Fibroblast of lung (primary cell): Measurements from ENCODE around the gene SLC44A1. TPM values are rescaled to one million over a fixed set of nuclear protein-coding genes. Genes with fewer than 3 reads are reported as not detected.
A peak's percentile ranks its signal among the peaks of the same experiment; 100 is the strongest.

ENCODE experiments used
- DNase-seq, 2 donors: peaks; one replicate each; pipeline versions ENCODE4 v3.0.0 to v3.0.0-alpha.2; 2010; ENCODE audit warnings: low read depth in 2 of 2
- H2AFZ ChIP-seq: 2 replicates; pipeline ENCODE4 v1.5.1; 2012; ENCODE audit warnings: low read length, control low read depth, inconsistent platforms
- H3K27ac ChIP-seq: 2 replicates; pipeline ENCODE4 v1.5.1; 2011; ENCODE audit warnings: low read length, control low read depth; ENCODE audit not compliant: insufficient read depth
- H3K27me3 ChIP-seq: 2 replicates; pipeline ENCODE4 v1.5.1; 2011; ENCODE audit warnings: mild to moderate bottlenecking, low read length; ENCODE audit not compliant: control insufficient read depth, insufficient read depth
- H3K36me3 ChIP-seq: 2 replicates; pipeline ENCODE4 v1.5.1; 2011; ENCODE audit warnings: low read length; ENCODE audit not compliant: control insufficient read depth, insufficient read depth
- H3K4me1 ChIP-seq: 2 replicates; pipeline ENCODE4 v1.5.1; 2011; ENCODE audit warnings: low read length; ENCODE audit not compliant: control insufficient read depth, insufficient read depth; ENCODE audit errors: extremely low read depth
- H3K4me2 ChIP-seq: 2 replicates; pipeline ENCODE4 v1.5.1; 2011; ENCODE audit warnings: low read length, control low read depth; ENCODE audit not compliant: insufficient read depth; ENCODE audit errors: extremely low read depth
- H3K4me3 ChIP-seq, 4 experiments: fragments of 200-600 bp in 1 of 4; sonication (generic) in 1 of 4; replicated peaks in 1 of 4; 2 replicates each; pipeline ENCODE4 v1.5.1; 2011 to 2016; ENCODE audit warnings: low read length in 4 of 4, low read depth in 3 of 4, mild to moderate bottlenecking in 3 of 4, control low read depth in 2 of 4, inconsistent platforms in 1 of 4, mixed read lengths in 1 of 4; ENCODE audit not compliant: insufficient read depth in 1 of 4; ENCODE audit errors: control extremely low read depth in 1 of 4
- H3K79me2 ChIP-seq: 2 replicates; pipeline ENCODE4 v1.5.1; 2012; ENCODE audit warnings: mild to moderate bottlenecking, low read length, inconsistent platforms; ENCODE audit not compliant: control insufficient read depth, insufficient read depth
- H3K9ac ChIP-seq: 2 replicates; pipeline ENCODE4 v1.5.1; 2011; ENCODE audit warnings: mild to moderate bottlenecking, low read length, control low read depth; ENCODE audit not compliant: insufficient read depth
- H3K9me3 ChIP-seq: 2 replicates; pipeline ENCODE4 v1.5.1; 2012; ENCODE audit warnings: low read depth, low read length; ENCODE audit not compliant: control insufficient read depth, insufficient read depth
- H4K20me1 ChIP-seq: 2 replicates; pipeline ENCODE4 v1.5.1; 2011; ENCODE audit warnings: low read length; ENCODE audit not compliant: control insufficient read depth, insufficient read depth; ENCODE audit errors: extremely low read depth
- EZH2 ChIP-seq: IDR thresholded peaks from 2 replicates; pipeline ENCODE4 v1.5.1; 2012; ENCODE audit warnings: low read length, control low read depth, mild to moderate bottlenecking; ENCODE audit errors: missing control alignments
- polyA plus RNA-seq, 2 donors: library from polyadenylated mRNA; depleted of rRNA in 1 of 2; stranded (reverse) in 1 of 2; unstranded in 1 of 2; fragments of >200 nt; gene quantifications; 2 replicates each; pipeline ENCODE4 v1.2.1, GENCODE V29; 2011 to 2012; ENCODE audit warnings: missing spikeins in 1 of 2
- total RNA-seq: library from RNA; depleted of rRNA; stranded (reverse); fragments of >200 nt; gene quantifications from 2 replicates; pipeline ENCODE4 v1.2.1, GENCODE V29; 2014
- TF ChIP-seq, protein P1 (sequence below), 2 donors: IDR thresholded peaks in 1 of 2; conservative IDR thresholded peaks in 1 of 2; 1 replicate in 1 of 2; 2 replicates in 1 of 2; pipeline ENCODE4 v1.5.1; 2011 to 2012; ENCODE audit warnings: low read length in 2 of 2, control low read depth in 1 of 2, inconsistent platforms in 1 of 2, low read depth in 1 of 2, mild to moderate bottlenecking in 1 of 2

The SLC44A1 gene
- total and polyA plus RNA-seq, 2 donors (not counting 1 experiment from before 2014, with no cell fraction given): 35.9 to 54.2 TPM

DNA sequence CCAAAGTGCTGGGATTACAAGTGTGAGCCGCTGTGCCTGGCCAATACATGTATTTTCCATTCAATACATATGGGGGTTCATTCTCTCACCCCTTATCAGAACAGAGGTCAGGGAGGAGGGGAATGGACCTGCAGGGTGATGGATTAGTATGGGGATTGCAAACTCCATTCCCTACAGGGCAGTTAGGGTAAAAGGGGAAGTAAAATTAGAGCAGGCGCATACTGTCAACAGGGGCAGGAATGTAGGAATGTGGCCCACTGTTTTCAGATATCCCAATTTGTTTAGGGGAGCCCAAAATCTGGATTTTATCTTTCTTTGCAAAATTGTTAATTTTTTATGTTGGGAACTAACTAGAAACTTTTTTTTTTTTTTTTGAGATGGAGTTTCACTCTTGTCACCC lies 46.4 kb upstream of the SLC44A1 start:
- Histone ChIP-seq H3K4me2 (no peak overlapping the region), H3K27ac (no peak overlapping the region), H3K4me3 (no peak overlapping the region), H3K9ac (no peak overlapping the region), H3K4me1 (no peaks in the 10 kb centered on the region), H3K9me3 (no peaks in the 10 kb centered on the region), H2AFZ (no peak overlapping the region), H4K20me1 (peaks cover 1% of the 10 kb centered on the region), H3K36me3 (no peaks in the 10 kb centered on the region), H3K27me3 (no peaks in the 10 kb centered on the region), H3K79me2 (no peaks in the 10 kb centered on the region)
- TF ChIP-seq, protein P1, sequence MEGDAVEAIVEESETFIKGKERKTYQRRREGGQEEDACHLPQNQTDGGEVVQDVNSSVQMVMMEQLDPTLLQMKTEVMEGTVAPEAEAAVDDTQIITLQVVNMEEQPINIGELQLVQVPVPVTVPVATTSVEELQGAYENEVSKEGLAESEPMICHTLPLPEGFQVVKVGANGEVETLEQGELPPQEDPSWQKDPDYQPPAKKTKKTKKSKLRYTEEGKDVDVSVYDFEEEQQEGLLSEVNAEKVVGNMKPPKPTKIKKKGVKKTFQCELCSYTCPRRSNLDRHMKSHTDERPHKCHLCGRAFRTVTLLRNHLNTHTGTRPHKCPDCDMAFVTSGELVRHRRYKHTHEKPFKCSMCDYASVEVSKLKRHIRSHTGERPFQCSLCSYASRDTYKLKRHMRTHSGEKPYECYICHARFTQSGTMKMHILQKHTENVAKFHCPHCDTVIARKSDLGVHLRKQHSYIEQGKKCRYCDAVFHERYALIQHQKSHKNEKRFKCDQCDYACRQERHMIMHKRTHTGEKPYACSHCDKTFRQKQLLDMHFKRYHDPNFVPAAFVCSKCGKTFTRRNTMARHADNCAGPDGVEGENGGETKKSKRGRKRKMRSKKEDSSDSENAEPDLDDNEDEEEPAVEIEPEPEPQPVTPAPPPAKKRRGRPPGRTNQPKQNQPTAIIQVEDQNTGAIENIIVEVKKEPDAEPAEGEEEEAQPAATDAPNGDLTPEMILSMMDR (conservative IDR thresholded peaks at IDR 0.05 in 1 of 2, IDR thresholded peaks at IDR 0.05 in 1 of 2; ENCODE audit: low read depth in 1 of 2, low read length in 2 of 2): no peak
- TF ChIP-seq EZH2: no peak
- DNase-seq: no peak

DNA sequence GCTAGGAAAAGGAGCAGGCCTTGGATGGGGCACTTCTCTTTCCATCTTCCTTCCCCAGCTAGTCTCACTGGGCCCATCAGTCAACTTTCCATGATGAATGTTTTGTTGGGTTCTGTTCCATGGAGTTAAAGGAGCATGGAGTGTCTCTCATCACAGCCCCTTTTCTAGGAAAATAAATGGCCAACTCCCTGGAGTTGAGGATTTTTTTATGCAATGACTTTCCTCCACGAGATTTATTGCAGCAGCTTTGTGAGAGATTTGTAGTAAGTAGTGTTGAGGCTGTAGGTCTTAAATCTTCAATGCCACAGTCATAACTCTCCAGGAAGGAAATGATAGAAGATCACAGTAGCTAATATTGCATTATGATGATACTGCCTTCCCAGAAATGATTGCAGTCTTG lies 45.6 kb upstream of the SLC44A1 start:
- no peak overlapping the region for H3K27ac ChIP-seq
- H4K20me1 ChIP-seq: peaks cover 1% of the 10 kb centered on the region
- no peak overlapping the region for H3K4me2 ChIP-seq
- no peaks in the 10 kb centered on the region for H3K9me3 ChIP-seq
- DNase-seq: no peak
- no peak overlapping the region for H2AFZ ChIP-seq
- H3K36me3 ChIP-seq: no peaks in the 10 kb centered on the region
- no peaks in the 10 kb centered on the region for H3K79me2 ChIP-seq
- TF ChIP-seq EZH2: no peak
- TF ChIP-seq, protein P1 (conservative IDR thresholded peaks at IDR 0.05 in 1 of 2, IDR thresholded peaks at IDR 0.05 in 1 of 2; ENCODE audit: low read depth in 1 of 2, low read length in 2 of 2): no peak
- no peak overlapping the region for H3K4me3 ChIP-seq
- no peaks in the 10 kb centered on the region for H3K27me3 ChIP-seq
- no peaks in the 10 kb centered on the region for H3K4me1 ChIP-seq
- no peak overlapping the region for H3K9ac ChIP-seq

DNA sequence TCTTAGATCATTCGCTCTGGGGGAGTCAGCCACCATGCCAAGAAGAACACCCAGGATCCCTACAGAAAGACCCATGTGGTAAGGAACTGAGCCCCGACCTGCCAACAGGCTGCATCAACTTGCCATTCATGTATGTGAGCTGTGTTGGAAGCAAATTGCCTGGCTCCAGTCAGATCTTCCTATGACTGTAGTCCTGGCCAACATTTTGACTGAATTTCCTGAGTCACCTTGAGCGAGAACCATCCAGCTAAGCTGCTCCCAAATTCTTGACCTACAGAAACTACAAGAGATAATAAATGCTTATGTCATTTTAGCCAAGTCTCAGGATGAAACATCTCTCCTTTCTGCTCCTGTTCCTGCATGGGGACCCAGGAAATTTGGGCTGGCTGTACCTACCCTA lies 40.0 kb upstream of the SLC44A1 start:
- TF ChIP-seq, protein P1 (conservative IDR thresholded peaks at IDR 0.05 in 1 of 2, IDR thresholded peaks at IDR 0.05 in 1 of 2; ENCODE audit: low read depth in 1 of 2, low read length in 2 of 2): no peak
- TF ChIP-seq EZH2: no peak
- Histone ChIP-seq H3K9me3 (no peaks in the 10 kb centered on the region), H3K36me3 (no peaks in the 10 kb centered on the region), H3K4me1 (peaks cover 17% of the 10 kb centered on the region), H4K20me1 (no peaks in the 10 kb centered on the region), H3K4me2 (no peak overlapping the region), H3K27me3 (no peaks in the 10 kb centered on the region), H3K9ac (no peak overlapping the region), H2AFZ (no peak overlapping the region), H3K79me2 (no peaks in the 10 kb centered on the region), H3K4me3 (no peak overlapping the region), H3K27ac (no peak overlapping the region)
- DNase-seq: peak in 1 of 2 donors; percentile 57
